ENCODE results near the gene SURF6. TPM values are rescaled to one million over a fixed set of nuclear protein-coding genes. Genes with fewer than 3 reads are reported as not detected.

Gene SURF6
- total and polyA plus RNA-seq, 2 experiments from 2014 or later = 17.6 to 27.6 TPM

DNA sequence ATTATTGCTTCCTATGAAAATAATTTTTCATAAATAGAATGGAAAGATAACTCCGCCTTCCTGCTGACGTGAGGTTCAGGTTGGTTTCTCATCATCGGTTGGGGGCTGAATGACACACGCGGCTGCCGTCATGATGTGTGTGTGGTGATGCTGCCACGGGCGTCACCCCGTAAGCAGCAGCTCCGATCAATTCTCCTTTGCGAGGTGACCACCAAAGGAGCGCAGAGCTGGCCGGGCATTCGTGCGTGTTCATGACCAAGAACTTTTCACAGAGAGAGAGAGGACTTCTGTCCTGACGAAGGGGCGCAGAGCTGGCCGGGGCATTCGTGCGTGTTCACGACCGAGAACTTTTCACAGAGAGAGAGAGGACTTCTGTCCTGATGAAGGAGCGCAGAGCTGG, 30.3 kb downstream of the SURF6 start:
- Mint-ChIP-seq H3K4me1 (no peaks in the 10 kb centered on the region), H3K4me3 (no peak overlapping the region), H3K27me3 (ENCODE audit: insufficient read depth, low read depth, poor library complexity) (no peaks in the 10 kb centered on the region), H3K27ac (no peak overlapping the region), H3K36me3 (ENCODE audit: low read depth) (peaks cover 8% of the 10 kb centered on the region), H3K9me3 (peaks cover 10% of the 10 kb centered on the region)
- Histone ChIP-seq H3K4me2 (no peak overlapping the region), H3K36me3 (ENCODE audit: insufficient read depth) (no peaks in the 10 kb centered on the region), H3K9me2 (ENCODE audit: insufficient read depth) (no peaks in the 10 kb centered on the region), H2AFZ (no peak overlapping the region), H3K27me3 (ENCODE audit: insufficient read depth) (no peaks in the 10 kb centered on the region), H3F3A (replicated peaks; ENCODE audit: low read depth) (no peaks in the 10 kb centered on the region), H3K79me2 (replicated peaks; ENCODE audit: insufficient read depth) (no peaks in the 10 kb centered on the region), H4K20me1 (replicated peaks; ENCODE audit: insufficient read depth) (no peaks in the 10 kb centered on the region), H3K4me1 (ENCODE audit: insufficient read depth) (no peaks in the 10 kb centered on the region), H3K27ac (ENCODE audit: low read depth) (no peak overlapping the region), H3K4me3 (no peak overlapping the region)
- TF ChIP-seq EZH2phosphoT487 (IDR thresholded peaks at IDR 0.05; ENCODE audit: unreplicated experiment) (no peak), POLR2AphosphoS5 (IDR thresholded peaks at IDR 0.05; ENCODE audit: low read depth) (no peak), EZH2 (IDR thresholded peaks at IDR 0.05; ENCODE audit: low read depth, unreplicated experiment) (no peak), STAT1 (IDR thresholded peaks at IDR 0.05; ENCODE audit: unreplicated experiment) (no peak), ZNF114 (CRISPR knock-in tag; IDR thresholded peaks at IDR 0.05) (no peak), ZNF331 (CRISPR knock-in tag; IDR thresholded peaks at IDR 0.05; ENCODE audit: low read depth) (no peak), CREB1 (CRISPR knock-in tag; IDR thresholded peaks at IDR 0.05; ENCODE audit: low read depth) (no peak), NANOG (IDR thresholded peaks at IDR 0.05; ENCODE audit: borderline replicate concordance) (no peak), JUNB (IDR thresholded peaks at IDR 0.05; ENCODE audit: unreplicated experiment) (no peak)
- TF ChIP-seq, protein P1, sequence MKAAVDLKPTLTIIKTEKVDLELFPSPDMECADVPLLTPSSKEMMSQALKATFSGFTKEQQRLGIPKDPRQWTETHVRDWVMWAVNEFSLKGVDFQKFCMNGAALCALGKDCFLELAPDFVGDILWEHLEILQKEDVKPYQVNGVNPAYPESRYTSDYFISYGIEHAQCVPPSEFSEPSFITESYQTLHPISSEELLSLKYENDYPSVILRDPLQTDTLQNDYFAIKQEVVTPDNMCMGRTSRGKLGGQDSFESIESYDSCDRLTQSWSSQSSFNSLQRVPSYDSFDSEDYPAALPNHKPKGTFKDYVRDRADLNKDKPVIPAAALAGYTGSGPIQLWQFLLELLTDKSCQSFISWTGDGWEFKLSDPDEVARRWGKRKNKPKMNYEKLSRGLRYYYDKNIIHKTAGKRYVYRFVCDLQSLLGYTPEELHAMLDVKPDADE (IDR thresholded peaks at IDR 0.05) = no peak
- TF ChIP-seq, protein P2, sequence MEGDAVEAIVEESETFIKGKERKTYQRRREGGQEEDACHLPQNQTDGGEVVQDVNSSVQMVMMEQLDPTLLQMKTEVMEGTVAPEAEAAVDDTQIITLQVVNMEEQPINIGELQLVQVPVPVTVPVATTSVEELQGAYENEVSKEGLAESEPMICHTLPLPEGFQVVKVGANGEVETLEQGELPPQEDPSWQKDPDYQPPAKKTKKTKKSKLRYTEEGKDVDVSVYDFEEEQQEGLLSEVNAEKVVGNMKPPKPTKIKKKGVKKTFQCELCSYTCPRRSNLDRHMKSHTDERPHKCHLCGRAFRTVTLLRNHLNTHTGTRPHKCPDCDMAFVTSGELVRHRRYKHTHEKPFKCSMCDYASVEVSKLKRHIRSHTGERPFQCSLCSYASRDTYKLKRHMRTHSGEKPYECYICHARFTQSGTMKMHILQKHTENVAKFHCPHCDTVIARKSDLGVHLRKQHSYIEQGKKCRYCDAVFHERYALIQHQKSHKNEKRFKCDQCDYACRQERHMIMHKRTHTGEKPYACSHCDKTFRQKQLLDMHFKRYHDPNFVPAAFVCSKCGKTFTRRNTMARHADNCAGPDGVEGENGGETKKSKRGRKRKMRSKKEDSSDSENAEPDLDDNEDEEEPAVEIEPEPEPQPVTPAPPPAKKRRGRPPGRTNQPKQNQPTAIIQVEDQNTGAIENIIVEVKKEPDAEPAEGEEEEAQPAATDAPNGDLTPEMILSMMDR (conservative IDR thresholded peaks at IDR 0.05; ENCODE audit: low read depth in 2 of 2) = no peak
- TF ChIP-seq, protein P3, sequence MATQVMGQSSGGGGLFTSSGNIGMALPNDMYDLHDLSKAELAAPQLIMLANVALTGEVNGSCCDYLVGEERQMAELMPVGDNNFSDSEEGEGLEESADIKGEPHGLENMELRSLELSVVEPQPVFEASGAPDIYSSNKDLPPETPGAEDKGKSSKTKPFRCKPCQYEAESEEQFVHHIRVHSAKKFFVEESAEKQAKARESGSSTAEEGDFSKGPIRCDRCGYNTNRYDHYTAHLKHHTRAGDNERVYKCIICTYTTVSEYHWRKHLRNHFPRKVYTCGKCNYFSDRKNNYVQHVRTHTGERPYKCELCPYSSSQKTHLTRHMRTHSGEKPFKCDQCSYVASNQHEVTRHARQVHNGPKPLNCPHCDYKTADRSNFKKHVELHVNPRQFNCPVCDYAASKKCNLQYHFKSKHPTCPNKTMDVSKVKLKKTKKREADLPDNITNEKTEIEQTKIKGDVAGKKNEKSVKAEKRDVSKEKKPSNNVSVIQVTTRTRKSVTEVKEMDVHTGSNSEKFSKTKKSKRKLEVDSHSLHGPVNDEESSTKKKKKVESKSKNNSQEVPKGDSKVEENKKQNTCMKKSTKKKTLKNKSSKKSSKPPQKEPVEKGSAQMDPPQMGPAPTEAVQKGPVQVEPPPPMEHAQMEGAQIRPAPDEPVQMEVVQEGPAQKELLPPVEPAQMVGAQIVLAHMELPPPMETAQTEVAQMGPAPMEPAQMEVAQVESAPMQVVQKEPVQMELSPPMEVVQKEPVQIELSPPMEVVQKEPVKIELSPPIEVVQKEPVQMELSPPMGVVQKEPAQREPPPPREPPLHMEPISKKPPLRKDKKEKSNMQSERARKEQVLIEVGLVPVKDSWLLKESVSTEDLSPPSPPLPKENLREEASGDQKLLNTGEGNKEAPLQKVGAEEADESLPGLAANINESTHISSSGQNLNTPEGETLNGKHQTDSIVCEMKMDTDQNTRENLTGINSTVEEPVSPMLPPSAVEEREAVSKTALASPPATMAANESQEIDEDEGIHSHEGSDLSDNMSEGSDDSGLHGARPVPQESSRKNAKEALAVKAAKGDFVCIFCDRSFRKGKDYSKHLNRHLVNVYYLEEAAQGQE (IDR thresholded peaks at IDR 0.05; ENCODE audit: unreplicated experiment) = no peak
- TF ChIP-seq, protein P4, sequence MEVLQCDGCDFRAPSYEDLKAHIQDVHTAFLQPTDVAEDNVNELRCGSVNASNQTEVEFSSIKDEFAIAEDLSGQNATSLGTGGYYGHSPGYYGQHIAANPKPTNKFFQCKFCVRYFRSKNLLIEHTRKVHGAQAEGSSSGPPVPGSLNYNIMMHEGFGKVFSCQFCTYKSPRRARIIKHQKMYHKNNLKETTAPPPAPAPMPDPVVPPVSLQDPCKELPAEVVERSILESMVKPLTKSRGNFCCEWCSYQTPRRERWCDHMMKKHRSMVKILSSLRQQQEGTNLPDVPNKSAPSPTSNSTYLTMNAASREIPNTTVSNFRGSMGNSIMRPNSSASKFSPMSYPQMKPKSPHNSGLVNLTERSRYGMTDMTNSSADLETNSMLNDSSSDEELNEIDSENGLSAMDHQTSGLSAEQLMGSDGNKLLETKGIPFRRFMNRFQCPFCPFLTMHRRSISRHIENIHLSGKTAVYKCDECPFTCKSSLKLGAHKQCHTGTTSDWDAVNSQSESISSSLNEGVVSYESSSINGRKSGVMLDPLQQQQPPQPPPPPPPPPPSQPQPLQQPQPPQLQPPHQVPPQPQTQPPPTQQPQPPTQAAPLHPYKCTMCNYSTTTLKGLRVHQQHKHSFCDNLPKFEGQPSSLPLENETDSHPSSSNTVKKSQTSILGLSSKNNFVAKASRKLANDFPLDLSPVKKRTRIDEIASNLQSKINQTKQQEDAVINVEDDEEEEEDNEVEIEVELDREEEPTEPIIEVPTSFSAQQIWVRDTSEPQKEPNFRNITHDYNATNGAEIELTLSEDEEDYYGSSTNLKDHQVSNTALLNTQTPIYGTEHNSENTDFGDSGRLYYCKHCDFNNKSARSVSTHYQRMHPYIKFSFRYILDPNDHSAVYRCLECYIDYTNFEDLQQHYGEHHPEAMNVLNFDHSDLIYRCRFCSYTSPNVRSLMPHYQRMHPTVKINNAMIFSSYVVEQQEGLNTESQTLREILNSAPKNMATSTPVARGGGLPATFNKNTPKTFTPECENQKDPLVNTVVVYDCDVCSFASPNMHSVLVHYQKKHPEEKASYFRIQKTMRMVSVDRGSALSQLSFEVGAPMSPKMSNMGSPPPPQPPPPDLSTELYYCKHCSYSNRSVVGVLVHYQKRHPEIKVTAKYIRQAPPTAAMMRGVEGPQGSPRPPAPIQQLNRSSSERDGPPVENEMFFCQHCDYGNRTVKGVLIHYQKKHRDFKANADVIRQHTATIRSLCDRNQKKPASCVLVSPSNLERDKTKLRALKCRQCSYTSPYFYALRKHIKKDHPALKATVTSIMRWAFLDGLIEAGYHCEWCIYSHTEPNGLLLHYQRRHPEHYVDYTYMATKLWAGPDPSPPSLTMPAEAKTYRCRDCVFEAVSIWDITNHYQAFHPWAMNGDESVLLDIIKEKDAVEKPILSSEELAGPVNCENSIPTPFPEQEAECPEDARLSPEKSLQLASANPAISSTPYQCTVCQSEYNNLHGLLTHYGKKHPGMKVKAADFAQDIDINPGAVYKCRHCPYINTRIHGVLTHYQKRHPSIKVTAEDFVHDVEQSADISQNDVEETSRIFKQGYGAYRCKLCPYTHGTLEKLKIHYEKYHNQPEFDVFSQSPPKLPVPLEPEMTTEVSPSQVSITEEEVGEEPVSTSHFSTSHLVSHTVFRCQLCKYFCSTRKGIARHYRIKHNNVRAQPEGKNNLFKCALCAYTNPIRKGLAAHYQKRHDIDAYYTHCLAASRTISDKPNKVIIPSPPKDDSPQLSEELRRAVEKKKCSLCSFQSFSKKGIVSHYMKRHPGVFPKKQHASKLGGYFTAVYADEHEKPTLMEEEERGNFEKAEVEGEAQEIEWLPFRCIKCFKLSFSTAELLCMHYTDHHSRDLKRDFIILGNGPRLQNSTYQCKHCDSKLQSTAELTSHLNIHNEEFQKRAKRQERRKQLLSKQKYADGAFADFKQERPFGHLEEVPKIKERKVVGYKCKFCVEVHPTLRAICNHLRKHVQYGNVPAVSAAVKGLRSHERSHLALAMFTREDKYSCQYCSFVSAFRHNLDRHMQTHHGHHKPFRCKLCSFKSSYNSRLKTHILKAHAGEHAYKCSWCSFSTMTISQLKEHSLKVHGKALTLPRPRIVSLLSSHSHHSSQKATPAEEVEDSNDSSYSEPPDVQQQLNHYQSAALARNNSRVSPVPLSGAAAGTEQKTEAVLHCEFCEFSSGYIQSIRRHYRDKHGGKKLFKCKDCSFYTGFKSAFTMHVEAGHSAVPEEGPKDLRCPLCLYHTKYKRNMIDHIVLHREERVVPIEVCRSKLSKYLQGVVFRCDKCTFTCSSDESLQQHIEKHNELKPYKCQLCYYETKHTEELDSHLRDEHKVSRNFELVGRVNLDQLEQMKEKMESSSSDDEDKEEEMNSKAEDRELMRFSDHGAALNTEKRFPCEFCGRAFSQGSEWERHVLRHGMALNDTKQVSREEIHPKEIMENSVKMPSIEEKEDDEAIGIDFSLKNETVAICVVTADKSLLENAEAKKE (CRISPR knock-in tag; IDR thresholded peaks at IDR 0.05) = no peak
- ATAC-seq (no peak), DNase-seq (ENCODE audit: low spot score) (no peak)
